Measurements from ENCODE around the gene H2BK1.

DNA sequence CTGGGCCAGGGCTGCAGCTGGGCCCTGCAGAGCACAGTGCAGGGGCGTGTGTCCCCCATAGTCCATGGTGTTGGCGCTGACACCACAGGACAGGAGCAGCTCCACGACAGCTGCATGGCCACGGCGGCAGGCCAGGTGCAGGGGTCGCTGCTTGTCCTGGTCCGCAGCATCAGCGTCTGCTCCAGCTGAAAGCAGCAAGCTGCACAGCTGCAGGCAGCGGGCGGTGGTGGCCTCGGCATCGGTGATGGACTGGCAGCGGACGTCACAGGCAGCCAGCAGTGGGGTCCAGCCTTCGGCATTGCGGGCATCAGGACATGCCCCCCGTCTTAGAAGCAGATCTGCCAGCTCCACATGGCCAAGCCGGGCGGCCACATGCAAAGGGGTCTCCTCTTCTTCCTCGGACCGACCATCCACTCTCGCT, 29.3 kb downstream of the H2BK1 start:
- TF ChIP-seq EZH2 (IDR thresholded peaks at IDR 0.05; ENCODE audit: insufficient read depth, poor library complexity, severe bottlenecking) = no peak
- TF ChIP-seq EZH2phosphoT487 (IDR thresholded peaks at IDR 0.05; ENCODE audit: insufficient read depth, low read depth) = no peak
